Endodermal cell (in vitro differentiated cells): ENCODE data around the gene NR6A1. TPM values are rescaled to one million over a fixed set of nuclear protein-coding genes. Genes with fewer than 3 reads are reported as not detected.

ENCODE experiments used
- DNase-seq: peaks from one replicate; pipeline ENCODE4 v3.0.0-alpha.2; 2017
- H3K27ac ChIP-seq: 2 replicates; pipeline ENCODE4 v1.5.1; 2013; ENCODE audit warnings: mild to moderate bottlenecking, low read depth, low read length, moderate library complexity
- H3K27me3 ChIP-seq: 2 replicates; pipeline ENCODE4 v1.6.1; 2013; ENCODE audit warnings: mild to moderate bottlenecking, low read length, moderate library complexity; ENCODE audit not compliant: insufficient read depth, control insufficient read depth, poor library complexity, severe bottlenecking
- H3K36me3 ChIP-seq: 2 replicates; pipeline ENCODE4 v1.7.0; 2013; ENCODE audit warnings: mild to moderate bottlenecking, low read length, moderate library complexity; ENCODE audit not compliant: control insufficient read depth, insufficient read depth
- H3K4me1 ChIP-seq: one replicate; pipeline ENCODE4 v1.7.0; 2013; ENCODE audit warnings: low read length; ENCODE audit not compliant: control insufficient read depth, insufficient read depth
- H3K4me3 ChIP-seq: 2 replicates; pipeline ENCODE4 v1.5.1; 2013; ENCODE audit warnings: mild to moderate bottlenecking, low read length, moderate library complexity
- H3K9ac ChIP-seq: 2 replicates; pipeline ENCODE4 v1.6.1; 2013; ENCODE audit warnings: mild to moderate bottlenecking, low read length, moderate library complexity; ENCODE audit not compliant: poor library complexity, severe bottlenecking; ENCODE audit errors: extremely low read depth
- H3K9me3 ChIP-seq: 2 replicates; pipeline ENCODE4 v1.6.1; 2013; ENCODE audit warnings: mild to moderate bottlenecking, low read length, moderate library complexity; ENCODE audit not compliant: control insufficient read depth
- H3K27ac Mint-ChIP-seq: 2 replicates; pipeline ENCODE4 v1.8.0; 2020; ENCODE audit warnings: mixed read lengths
- H3K27me3 Mint-ChIP-seq: 2 replicates; pipeline ENCODE4 v1.8.0; 2021; ENCODE audit warnings: mild to moderate bottlenecking, mixed read lengths; ENCODE audit not compliant: insufficient read depth
- H3K36me3 Mint-ChIP-seq: 2 replicates; pipeline ENCODE4 v1.8.0; 2020; ENCODE audit warnings: low read depth, mixed read lengths
- H3K4me1 Mint-ChIP-seq: 2 replicates; pipeline ENCODE4 v1.8.0; 2020; ENCODE audit warnings: mixed read lengths
- H3K4me3 Mint-ChIP-seq: 2 replicates; pipeline ENCODE4 v1.8.0; 2020; ENCODE audit warnings: mild to moderate bottlenecking, moderate library complexity, mixed read lengths
- H3K9me3 Mint-ChIP-seq: 2 replicates; pipeline ENCODE4 v1.8.0; 2020; ENCODE audit warnings: mild to moderate bottlenecking, mixed read lengths
- WGBS, 2 experiments: methylation state at CpG; one replicate each; pipeline versions ENCODE4 v1.1.5 to v1.1.7; 2013; ENCODE audit warnings: missing lambda C conversion rate in 2 of 2, mixed read lengths in 1 of 2; ENCODE audit not compliant: insufficient coverage in 1 of 2, insufficient read length in 1 of 2; 5-methylcytosine and 5-hydroxymethylcytosine counted together
- total RNA-seq, 2 donors: library from RNA; stranded (reverse); fragmentation: NEBNext Ultra II Directional in 1 of 2; extraction: Animal tissue kit (Norgen Biotek cat#: 25700) in 1 of 2; gene quantifications; 2 replicates in 1 of 2; 3 replicates in 1 of 2; pipeline ENCODE4 v1.2.1, GENCODE V29; 2021
- TF ChIP-seq, protein P1 (sequence below): fragments of 200-600 bp; sonication (generic); conservative IDR thresholded peaks from 2 replicates; pipeline ENCODE4 v1.5.0; 2021; ENCODE audit warnings: antibody characterized with exemption, mild to moderate bottlenecking

Gene NR6A1
- total RNA-seq, 2 donors from 2014 or later = 168 to 206 TPM

DNA sequence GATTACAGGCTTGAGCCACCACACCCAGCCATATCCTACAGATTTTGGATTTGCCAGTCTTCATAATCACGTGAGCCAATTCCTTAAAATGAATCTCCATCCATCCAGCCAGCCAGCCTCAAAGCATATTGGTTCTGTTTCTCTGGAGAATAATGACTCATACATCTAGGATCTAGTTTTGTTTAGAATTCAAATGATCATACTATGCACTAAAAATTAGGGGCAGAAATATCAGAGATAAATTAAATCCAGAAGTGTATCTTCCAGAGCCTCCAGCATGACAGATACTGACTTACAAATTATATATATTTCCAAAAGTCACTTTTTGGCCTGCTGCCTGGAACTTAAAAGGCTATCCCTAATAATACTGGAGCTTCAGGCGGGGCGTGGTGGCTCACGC lies 144.8 kb downstream of the NR6A1 start:
- no peak overlapping the region for H3K27ac Mint-ChIP-seq
- WGBS, 2 experiments = 80 to 100% methylated on average over 2 to 4 of the region's 4 CpGs

DNA sequence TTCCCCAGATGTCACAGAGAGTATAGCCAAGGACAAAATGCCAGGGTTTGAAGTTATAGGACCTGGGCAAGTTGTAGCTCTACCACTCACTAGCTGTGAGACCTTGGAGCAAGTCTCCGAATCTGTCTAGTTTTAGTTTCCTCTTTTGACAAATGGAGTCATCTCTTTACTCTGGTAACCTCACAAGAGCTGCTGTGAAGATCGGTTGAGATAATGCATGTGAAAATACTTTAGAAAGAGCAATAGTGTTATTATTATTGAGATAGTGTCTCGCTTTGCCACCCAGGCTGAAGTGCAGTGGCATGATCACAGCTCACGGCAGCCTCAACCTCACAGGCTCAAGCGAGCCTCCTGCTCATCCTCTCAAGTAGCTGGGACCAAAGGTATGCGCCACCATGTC lies 146.0 kb downstream of the NR6A1 start:
- no peaks in the 10 kb centered on the region for H3K9me3 Mint-ChIP-seq

More for the DNA sequence above, 144.8 kb downstream of the NR6A1 start:
- H3K27me3 Mint-ChIP-seq = no peaks in the 10 kb centered on the region
- H3K4me3 ChIP-seq = no peak overlapping the region
- no peaks in the 10 kb centered on the region for H3K27me3 ChIP-seq
- H3K9ac ChIP-seq = no peak overlapping the region
- TF ChIP-seq, protein P1, sequence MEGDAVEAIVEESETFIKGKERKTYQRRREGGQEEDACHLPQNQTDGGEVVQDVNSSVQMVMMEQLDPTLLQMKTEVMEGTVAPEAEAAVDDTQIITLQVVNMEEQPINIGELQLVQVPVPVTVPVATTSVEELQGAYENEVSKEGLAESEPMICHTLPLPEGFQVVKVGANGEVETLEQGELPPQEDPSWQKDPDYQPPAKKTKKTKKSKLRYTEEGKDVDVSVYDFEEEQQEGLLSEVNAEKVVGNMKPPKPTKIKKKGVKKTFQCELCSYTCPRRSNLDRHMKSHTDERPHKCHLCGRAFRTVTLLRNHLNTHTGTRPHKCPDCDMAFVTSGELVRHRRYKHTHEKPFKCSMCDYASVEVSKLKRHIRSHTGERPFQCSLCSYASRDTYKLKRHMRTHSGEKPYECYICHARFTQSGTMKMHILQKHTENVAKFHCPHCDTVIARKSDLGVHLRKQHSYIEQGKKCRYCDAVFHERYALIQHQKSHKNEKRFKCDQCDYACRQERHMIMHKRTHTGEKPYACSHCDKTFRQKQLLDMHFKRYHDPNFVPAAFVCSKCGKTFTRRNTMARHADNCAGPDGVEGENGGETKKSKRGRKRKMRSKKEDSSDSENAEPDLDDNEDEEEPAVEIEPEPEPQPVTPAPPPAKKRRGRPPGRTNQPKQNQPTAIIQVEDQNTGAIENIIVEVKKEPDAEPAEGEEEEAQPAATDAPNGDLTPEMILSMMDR = no peak
- no peak overlapping the region for H3K27ac ChIP-seq
- no peaks in the 10 kb centered on the region for H3K36me3 ChIP-seq
- H3K36me3 Mint-ChIP-seq = no peaks in the 10 kb centered on the region
- H3K9me3 ChIP-seq = no peaks in the 10 kb centered on the region
- no peak for DNase-seq
- H3K9me3 Mint-ChIP-seq = no peaks in the 10 kb centered on the region
- peaks cover 9% of the 10 kb centered on the region for H3K4me1 Mint-ChIP-seq
- no peak overlapping the region for H3K4me3 Mint-ChIP-seq
- H3K4me1 ChIP-seq = peaks cover 3% of the 10 kb centered on the region

DNA sequence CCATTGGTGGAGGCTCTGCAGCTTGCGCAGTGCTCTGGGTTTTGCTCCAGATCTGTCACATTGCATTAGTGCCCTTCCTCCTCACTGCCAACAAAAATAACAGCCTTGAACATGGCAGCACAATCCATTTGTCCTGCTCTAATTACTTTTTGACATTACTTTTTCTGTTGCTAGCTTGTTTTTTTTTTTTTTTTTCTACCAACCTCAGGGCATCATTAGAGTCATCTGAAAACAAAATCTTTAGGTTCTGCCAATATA lies 146.4 kb downstream of the NR6A1 start:
- H3K9me3 Mint-ChIP-seq = no peaks in the 10 kb centered on the region
- H3K27ac Mint-ChIP-seq = no peak overlapping the region

More for the DNA sequence above, 146.0 kb downstream of the NR6A1 start:
- Histone ChIP-seq H3K4me1 (peaks cover 3% of the 10 kb centered on the region), H3K27me3 (no peaks in the 10 kb centered on the region), H3K9me3 (no peaks in the 10 kb centered on the region), H3K9ac (no peak overlapping the region), H3K36me3 (no peaks in the 10 kb centered on the region), H3K27ac (no peak overlapping the region), H3K4me3 (no peak overlapping the region)
- no peak overlapping the region for H3K27ac Mint-ChIP-seq
- H3K4me3 Mint-ChIP-seq = no peak overlapping the region
- WGBS, 2 experiments = 96 to 98% methylated on average over 4 to 6 of the region's 6 CpGs
- no peaks in the 10 kb centered on the region for H3K27me3 Mint-ChIP-seq
- H3K4me1 Mint-ChIP-seq = peaks cover 9% of the 10 kb centered on the region
- no peak for DNase-seq
- no peaks in the 10 kb centered on the region for H3K36me3 Mint-ChIP-seq
- TF ChIP-seq, protein P1 = no peak

More for the DNA sequence above, 146.4 kb downstream of the NR6A1 start:
- DNase-seq = no peak
- 96 to 100% methylated on average over 1 of the region's 1 CpG for WGBS, 2 experiments
- no peak overlapping the region for H3K4me3 ChIP-seq
- H3K36me3 ChIP-seq = no peaks in the 10 kb centered on the region
- TF ChIP-seq, protein P1 = no peak
- no peaks in the 10 kb centered on the region for H3K27me3 ChIP-seq
- H3K4me3 Mint-ChIP-seq = no peak overlapping the region
- no peaks in the 10 kb centered on the region for H3K36me3 Mint-ChIP-seq
- no peaks in the 10 kb centered on the region for H3K9me3 ChIP-seq
- H3K9ac ChIP-seq = no peak overlapping the region
- no peak overlapping the region for H3K27ac ChIP-seq
- peaks cover 3% of the 10 kb centered on the region for H3K4me1 ChIP-seq
- no peaks in the 10 kb centered on the region for H3K27me3 Mint-ChIP-seq
- H3K4me1 Mint-ChIP-seq = peaks cover 9% of the 10 kb centered on the region
